ENCODE results near the gene CCL15.
"Not testable (repeated sequence)": the region's sequence is repeated elsewhere in the genome, so short reads cannot be mapped to it uniquely, and the experiment has no call there.

Gene CCL15, protein sequence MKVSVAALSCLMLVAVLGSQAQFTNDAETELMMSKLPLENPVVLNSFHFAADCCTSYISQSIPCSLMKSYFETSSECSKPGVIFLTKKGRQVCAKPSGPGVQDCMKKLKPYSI

DNA sequence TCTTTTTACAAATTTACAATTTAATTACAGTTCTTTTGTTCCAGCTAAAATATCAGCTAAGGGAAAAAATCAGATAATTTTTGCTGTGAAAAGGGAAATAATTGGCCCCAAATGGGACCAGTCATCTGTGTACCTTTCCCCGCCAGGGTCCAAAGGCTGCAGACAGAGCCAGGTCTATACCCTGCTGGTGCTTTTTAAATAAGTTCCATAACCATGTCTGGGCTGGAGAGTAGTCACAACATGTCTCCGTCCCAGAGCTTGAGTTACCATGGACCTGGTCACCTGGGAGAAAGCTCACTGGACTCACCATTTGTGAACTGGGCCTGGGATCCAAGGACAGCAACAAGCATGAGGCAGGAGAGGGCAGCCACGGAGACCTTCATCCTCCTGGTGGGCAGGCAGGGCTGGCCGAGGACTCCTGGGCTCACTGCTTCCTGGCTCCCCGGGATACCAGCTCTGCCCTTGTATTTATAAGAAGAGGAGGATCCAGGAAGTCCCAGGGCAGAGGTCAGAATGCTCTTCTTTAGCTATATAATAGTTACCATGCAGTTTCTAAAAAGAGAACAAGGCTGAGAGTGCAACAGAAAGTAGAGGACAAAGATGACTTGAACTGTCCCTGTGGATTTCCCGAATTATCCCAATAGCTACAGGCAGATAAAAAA lies at the start of gene CCL15:
TSS of gene CCL15 (minus strand) at position 444 of the 662 bp plus-strand sequence. CDS start at position 383, 61 bp downstream.
- no peak within 1 kb of the TSS for H3K4me3 ChIP-seq (ENCODE audit: low read depth, low read length)

- H3K4me3 ChIP-seq (ENCODE audit: low read depth, low read length): no peak overlapping the region
Observed at GRCh38 chr17:36049643-36050042, 48.3 kb upstream of the CCL15 start.

DNA sequence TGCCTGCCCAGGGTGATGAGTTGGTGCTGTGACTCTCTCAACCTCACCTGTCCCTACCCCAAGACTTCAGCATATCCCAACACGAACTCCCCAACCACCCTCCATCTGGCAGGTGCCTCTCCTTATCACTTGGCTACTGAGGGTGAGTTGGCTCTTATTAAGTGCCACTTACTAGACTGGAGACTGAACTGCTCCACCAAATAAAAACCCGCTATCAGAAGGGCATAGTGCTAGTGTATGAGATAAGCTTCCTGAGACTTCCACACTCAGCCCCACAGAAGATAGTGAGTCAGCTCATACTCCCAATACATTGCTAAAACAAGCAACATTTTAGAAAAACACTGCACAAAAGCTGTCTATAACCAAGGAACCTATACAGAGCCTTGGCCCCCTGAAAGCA lies 46.7 kb upstream of the CCL15 start:
- no peak overlapping the region for H3K4me3 ChIP-seq (ENCODE audit: low read depth, low read length)

DNA sequence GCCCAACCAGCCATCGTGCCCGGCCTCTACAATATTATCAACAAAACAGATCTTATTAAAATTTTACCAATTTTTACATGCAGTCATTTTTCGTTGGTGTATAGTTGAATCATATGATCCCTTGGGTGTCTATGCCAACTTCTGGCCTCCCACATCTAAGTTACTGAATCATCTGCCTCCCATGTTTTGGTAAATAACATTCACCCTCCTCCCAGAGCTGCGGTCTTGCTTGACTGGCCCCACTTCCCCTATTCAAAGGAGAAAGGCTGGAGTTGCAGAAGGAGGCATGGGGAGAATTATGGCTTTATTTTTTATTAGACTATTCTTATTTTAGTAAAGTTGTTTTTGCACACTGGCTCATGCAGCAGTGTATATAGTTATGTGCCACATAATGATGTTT lies 34.9 kb upstream of the CCL15 start:
- no peak overlapping the region for H3K4me3 ChIP-seq (ENCODE audit: low read depth, low read length)

GRCh38 chr17:36034127-36034526 lies 32.8 kb upstream of the CCL15 start:
- H3K4me3 ChIP-seq (ENCODE audit: low read depth, low read length): no peak overlapping the region

DNA sequence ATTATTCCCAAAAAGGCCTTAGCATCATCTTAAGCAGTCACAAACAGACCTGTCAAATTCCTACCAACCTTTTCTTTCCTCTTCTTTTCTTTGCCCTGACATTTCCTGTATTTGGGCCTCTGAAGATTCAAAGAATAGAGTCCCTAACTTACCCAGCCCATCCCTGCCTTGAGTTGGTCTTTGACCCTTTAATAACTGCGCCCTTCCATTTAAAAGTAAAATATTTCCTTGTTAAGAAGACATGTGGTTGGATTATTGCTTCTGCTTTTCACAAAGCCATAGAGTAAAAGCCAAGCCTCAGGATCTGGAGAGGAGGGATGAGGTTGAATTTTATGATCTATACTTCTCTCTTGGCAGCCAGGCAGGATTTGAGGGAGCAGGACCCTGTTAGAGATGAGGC lies 29.6 kb upstream of the CCL15 start:
- no peak overlapping the region for H3K4me3 ChIP-seq (ENCODE audit: low read depth, low read length)

- H3K4me3 ChIP-seq (ENCODE audit: low read depth, low read length): no peak overlapping the region
Observed at GRCh38 chr17:36027761-36028160, 26.4 kb upstream of the CCL15 start.

DNA sequence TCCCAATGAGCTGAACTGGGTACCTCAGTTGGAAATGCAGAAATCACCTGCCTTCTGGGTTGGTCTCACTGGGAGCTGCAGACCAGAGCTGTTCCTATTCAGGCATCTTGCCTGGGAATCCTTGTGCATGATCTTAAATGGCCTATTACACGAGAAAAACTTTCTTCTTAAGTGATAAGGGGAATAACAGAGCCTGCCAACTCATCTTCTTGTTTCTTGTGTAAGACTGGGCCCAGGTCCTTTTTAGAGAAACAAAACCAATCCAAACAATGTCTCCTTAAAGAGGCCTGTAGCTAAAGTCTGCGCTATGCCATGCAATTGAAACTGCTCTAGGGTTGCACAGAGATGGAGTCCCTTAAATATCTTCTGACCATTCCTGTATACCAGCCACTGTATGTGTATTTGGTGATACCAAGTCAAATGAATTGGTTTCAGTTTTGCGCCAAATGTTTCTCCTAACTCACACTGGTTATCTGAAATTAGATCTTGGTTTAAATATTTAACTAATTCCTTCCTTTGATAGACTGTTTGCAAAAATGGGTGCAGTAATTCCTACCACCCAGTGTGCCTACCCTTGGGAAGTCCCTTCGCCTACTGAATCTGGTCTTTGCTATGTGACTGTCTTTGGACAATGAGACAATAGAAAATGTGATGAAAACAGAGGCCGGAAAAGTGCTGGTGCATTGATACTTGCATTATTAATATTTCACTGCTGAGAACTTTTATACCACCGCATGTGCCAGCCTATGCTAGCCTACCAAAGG lies 22.9 kb upstream of the CCL15 start:
- H3K4me3 ChIP-seq (ENCODE audit: low read depth, low read length): no peak overlapping the region

- H3K4me3 ChIP-seq (ENCODE audit: low read depth, low read length): no peak overlapping the region
Observed at GRCh38 chr17:36019423-36019822, 18.1 kb upstream of the CCL15 start.

DNA sequence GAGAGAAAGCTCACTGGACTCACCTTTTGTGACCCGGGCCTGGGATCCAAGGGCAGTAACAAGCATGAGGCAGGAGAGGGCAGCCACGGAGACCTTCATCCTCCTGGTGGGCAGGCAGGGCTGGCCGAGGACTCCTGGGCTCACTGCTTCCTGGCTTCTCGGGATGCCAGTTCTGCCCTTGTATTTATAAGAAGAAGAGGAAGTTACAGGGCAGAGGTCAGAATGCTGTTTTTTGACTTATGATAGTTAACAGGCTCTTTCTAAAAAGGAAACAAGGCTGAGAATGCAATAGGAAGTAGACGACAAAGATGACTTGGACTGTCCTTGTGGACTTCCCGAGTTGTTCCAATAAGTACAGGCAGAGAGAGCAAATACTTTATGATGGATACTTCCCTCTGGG lies 16.4 kb upstream of the CCL15 start, which contains the start of gene CCL23:
TSS of gene CCL23 (minus strand) at position 174 of the 400 bp plus-strand sequence. CDS start at position 99, 75 bp downstream.
- no peak within 1 kb of the TSS for H3K4me3 ChIP-seq (ENCODE audit: low read depth, low read length)

GRCh38 chr17:36016555-36016954 lies 15.2 kb upstream of the CCL15 start:
- no peak overlapping the region for H3K4me3 ChIP-seq (ENCODE audit: low read depth, low read length)

- not testable (repeated sequence) for H3K4me3 ChIP-seq (ENCODE audit: low read depth, low read length)
Observed at GRCh38 chr17:36015895-36016294, 14.5 kb upstream of the CCL15 start.

GRCh38 chr17:36014946-36015345 lies 13.6 kb upstream of the CCL15 start:
- H3K4me3 ChIP-seq (ENCODE audit: low read depth, low read length): no peak overlapping the region

DNA sequence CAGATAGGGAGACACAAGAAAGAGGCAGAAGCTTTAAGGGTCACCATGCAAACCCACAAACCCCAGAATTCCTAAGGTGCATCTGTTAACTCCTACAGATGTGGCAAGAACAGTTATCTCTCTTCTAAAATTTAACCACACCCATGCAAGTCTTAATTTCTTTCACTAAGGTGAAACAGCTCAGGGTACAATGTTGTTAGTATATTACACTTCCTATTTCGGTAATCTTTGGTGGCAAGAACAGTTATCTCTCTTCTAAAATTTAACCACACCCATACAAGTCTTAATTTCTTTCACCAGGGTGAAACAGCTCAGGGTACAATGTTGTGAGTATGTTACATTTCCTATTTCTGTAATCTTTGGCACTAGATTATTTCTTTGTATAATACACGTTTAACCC lies 9.8 kb upstream of the CCL15 start:
- no peak overlapping the region for H3K4me3 ChIP-seq (ENCODE audit: low read depth, low read length)

DNA sequence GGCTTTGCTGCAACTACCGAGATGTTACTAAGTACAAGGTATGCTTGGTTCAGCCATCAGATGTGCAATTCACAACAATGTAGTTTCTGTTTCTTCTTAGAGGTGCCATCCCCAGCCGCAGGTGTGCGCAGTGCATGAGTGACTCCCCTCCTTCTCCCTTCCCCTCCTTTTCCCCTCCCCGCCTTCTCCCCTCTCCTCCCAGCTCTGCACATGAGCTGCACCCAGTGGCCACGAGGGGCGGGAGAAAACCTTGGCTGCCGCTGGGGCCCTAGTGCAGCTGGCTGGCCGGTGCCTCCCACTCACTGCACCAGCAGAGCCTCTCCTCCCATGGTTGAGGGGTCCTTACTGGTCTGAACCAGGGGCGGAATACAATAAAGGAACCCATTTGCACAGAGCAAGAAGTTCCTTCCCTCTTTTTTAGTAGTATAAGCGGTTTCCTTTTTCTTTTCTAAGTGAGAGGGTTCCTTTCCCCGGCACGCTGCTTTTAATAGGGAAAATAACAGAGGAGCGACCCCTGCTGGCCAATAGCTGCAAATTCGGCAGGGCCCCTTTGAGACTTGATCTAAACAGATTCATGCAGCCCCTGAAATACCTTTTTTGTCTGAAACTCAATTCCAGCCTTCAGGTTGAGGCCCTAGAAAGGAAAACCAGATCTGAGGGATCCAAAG lies 7.8 kb upstream of the CCL15 start:
- no peak overlapping the region for H3K4me3 ChIP-seq (ENCODE audit: low read depth, low read length)

- no peak overlapping the region for H3K4me3 ChIP-seq (ENCODE audit: low read depth, low read length)
Observed at GRCh38 chr17:36004594-36005108, 3.3 kb upstream of the CCL15 start.

DNA sequence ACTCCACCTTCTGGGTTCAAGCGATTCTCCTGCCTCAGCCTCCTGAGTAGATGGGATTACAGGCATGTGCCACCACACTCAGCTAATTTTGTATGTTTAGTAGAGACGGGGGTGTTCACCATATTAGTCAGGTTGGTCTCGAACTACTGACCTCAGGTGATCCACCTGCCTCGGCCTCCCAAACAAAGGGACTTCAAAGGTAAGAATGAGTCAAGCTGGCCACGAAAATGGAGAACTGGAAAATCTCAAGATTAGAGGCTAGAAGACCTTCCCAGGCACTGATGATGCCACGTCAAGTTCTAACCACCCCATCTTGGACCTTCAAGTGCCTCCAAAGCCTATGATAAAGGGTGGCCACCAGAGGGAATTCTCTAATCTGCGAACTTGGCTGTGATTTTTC lies 1.3 kb upstream of the CCL15 start:
- no peak overlapping the region for H3K4me3 ChIP-seq (ENCODE audit: low read depth, low read length)

- no peak overlapping the region for H3K4me3 ChIP-seq (ENCODE audit: low read depth, low read length)
Observed at GRCh38 chr17:36001862-36002603, 680 bp upstream of the CCL15 start.

GRCh38 chr17:36000732-36001109 lies 632 bp downstream of the CCL15 start:
- no peak overlapping the region for H3K4me3 ChIP-seq (ENCODE audit: low read depth, low read length)

DNA sequence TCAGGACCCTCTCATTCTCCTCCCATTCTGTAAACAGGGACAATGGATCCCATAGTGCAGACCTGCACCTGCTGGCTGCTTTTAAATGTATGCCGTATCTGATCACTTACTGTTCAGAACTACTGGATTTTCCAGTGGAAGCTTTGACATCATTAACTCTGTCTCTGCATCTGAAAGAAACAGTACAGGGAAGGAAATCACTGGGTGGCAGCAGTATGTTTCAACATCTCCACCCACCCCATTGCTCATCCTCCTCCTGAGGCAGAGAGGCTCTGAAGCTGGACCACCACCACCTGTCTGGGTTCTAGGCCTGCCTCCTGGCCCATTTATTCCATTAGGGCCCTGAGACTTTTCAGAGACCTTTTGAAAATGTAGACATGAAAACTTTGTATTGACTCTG lies 2.6 kb downstream of the CCL15 start:
- no peak overlapping the region for H3K4me3 ChIP-seq (ENCODE audit: low read depth, low read length)

Measured in iPS-11a (cell line).